ENCODE measurements around the gene SRPK1.
A peak's percentile ranks its signal among the peaks of the same experiment; 100 is the strongest.

SRPK1 gene

DNA sequence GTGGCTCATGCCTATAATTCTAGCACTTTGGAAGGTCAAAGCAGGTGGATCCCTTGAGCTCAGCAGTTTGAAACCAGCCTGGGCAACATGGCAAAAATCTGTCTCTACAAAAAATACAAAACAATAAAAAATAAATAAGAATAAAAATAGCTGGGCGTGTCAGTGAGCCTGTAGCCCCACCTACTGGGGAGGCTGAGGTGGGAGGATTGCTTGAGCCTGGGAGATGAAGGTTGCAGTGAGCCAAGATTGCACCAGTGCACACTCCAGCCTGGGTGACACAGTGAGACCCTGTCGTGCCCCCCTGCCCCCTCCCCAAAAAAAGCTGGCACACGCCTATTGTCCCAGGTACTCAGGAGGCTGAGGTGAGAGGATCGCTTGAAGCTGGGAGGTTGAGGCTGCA, 35.1 kb upstream of the SRPK1 start:
- TF ChIP-seq CTCF (IDR thresholded peaks at IDR 0.05) = peak; percentile 17; the same call in 1 of the 2 replicates

- TF ChIP-seq CTCF (IDR thresholded peaks at IDR 0.05) = no peak
Measured at GRCh38 chr6:35955521-35955920, 34.6 kb upstream of the SRPK1 start.

DNA sequence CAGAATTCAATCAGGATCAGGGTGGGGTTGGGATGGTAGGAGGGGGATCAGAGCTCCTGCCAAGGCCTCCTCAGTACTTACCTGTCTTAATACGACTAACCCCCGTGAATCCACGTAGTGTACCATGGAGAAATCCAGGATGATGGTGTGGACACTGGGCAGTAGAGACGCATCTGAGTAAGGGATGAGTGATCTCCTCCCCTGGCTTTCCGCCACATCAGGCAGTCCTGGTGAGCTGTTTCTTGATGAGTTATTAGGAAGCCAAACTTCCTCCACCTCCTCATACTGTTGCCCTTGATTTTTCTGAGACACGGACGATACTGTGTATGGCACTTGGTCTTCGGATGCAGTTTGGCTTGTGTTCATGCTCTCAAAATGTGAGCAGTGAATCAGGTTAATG, 34.2 kb upstream of the SRPK1 start:
- TF ChIP-seq CTCF (IDR thresholded peaks at IDR 0.05) = no peak

DNA sequence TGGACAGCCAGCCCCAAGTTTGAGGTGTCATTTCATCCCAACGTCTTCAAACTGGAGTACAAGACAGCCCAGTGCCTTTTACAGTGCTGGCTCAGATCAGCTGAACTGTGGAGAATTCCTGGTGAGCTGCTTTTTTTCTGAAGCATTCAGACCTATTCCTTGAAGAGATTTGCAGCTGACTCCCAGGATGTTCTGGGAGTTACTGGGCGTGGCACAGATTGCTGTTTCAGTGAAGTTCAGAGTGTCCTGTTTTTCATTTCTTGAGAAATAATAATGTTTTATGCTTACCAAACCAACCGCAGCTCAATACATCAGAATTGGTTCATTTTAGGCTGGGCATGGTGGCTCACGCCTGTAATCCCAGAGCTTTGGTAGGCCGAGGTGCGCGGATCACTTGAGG, 33.4 kb upstream of the SRPK1 start:
- TF ChIP-seq CTCF (IDR thresholded peaks at IDR 0.05) = no peak

DNA sequence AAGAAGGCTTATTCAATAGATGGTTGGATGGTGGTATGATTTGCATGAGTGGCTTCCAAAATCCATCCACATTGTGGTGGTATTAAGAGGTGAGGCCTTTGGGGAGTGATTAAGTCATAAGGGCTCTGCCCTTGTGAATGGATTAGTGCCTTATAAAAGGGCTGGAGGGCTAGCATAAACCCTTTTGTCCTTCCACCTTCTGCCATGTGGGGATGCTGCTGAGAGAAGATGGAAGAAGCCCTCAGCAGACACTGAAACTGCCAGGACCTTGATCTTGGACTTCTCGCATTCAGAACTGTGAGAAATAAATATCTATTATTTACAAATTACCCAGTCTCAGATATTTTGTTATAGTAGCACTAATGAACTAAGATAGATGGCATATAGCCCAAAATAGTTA, 27.8 kb upstream of the SRPK1 start:
- TF ChIP-seq CTCF (IDR thresholded peaks at IDR 0.05) = no peak

DNA sequence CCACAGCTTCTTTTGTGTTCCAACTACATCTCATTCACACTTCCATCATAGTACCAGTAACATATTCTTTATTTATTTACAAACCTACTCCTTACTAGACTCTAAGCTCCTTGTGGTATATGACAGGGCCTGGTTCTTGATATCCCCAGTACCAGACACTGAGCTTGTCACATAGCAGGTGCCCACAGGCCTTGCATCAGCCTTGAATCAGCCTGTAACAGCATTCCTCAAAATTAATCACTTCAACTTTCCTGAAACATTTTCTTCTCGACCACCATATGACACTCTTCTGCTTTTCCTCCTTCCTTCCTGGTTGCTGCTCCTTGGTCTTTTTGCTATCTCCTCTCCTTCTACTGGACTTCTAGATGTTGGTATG, 24.7 kb upstream of the SRPK1 start:
- TF ChIP-seq CTCF (IDR thresholded peaks at IDR 0.05) = no peak

DNA sequence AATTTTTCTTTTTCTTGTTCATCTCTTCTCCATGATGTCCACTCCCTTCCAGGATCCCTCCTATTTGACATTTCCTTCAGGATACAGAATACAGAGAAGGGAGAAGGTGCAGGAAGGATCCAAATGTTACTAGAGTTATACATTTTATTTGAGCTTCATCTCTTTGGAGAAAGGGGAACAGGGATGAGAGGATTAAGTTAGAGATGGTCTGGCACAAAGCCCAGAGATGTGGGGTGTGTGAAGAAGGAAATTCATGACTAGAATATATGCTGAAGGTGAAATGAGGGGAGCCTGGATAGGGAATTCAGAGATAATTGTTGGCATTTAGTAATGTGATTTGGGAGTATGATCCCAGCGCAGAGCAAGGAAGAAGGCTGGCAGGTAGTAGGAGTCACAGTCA, 22.5 kb upstream of the SRPK1 start:
- no peak for TF ChIP-seq CTCF (IDR thresholded peaks at IDR 0.05)

GRCh38 chr6:35942355-35942754, 21.5 kb upstream of the SRPK1 start:
- TF ChIP-seq CTCF (IDR thresholded peaks at IDR 0.05) = no peak

All from LNCAP (cell line).